WTC11 (cell line): ENCODE results near the gene NHERF1. TPM values are rescaled to one million over a fixed set of nuclear protein-coding genes. Genes with fewer than 3 reads are reported as not detected.

Experiments
- ATAC-seq: fragments of 200-7000 bp; cut with Tn5 transposase; 2 replicates; pipeline ENCODE4 v1.10.0; 2021; ENCODE audit warnings: mild to moderate bottlenecking, moderate library complexity
- CTCF ChIA-PET: fragments of 300-600 bp; sonication (Branson Sonifier 250); formaldehyde crosslinking; loops from one replicate; lab custom pipeline; 2021; ENCODE audit warnings: antibody characterized with exemption; lab: Charles Lee
- POLR2A ChIA-PET: fragments of 350-600 bp; sonication (Branson Sonifier 250); formaldehyde crosslinking; loops from one replicate; lab custom pipeline; 2021; ENCODE audit warnings: antibody characterized with exemption; lab: Charles Lee
- DNase-seq: peaks from one replicate; pipeline ENCODE4 v3.0.0; 2021; ENCODE audit warnings: low spot score
- H3K27ac Mint-ChIP-seq: 2 replicates; pipeline ENCODE4 v1.8.0; 2021; ENCODE audit warnings: mixed read lengths
- H3K27me3 Mint-ChIP-seq: 2 replicates; pipeline ENCODE4 v1.8.0; 2021; ENCODE audit warnings: low read depth, mild to moderate bottlenecking, moderate library complexity, mixed read lengths
- H3K36me3 Mint-ChIP-seq: 2 replicates; pipeline ENCODE4 v1.8.0; 2021; ENCODE audit warnings: mixed read lengths
- H3K4me1 Mint-ChIP-seq: 2 replicates; pipeline ENCODE4 v1.8.0; 2022; ENCODE audit warnings: mixed read lengths
- H3K4me3 Mint-ChIP-seq: 2 replicates; pipeline ENCODE4 v1.8.0; 2021; ENCODE audit warnings: mild to moderate bottlenecking, moderate library complexity, mixed read lengths
- H3K9me3 Mint-ChIP-seq: 2 replicates; pipeline ENCODE4 v1.8.0; 2021; ENCODE audit warnings: mixed read lengths
- ATF1 ChIP-seq: sonication (generic); formaldehyde crosslinking; IDR thresholded peaks from 2 replicates; pipeline ENCODE4 v1.8.1; 2023; ENCODE audit warnings: mild to moderate bottlenecking, moderate library complexity, missing genetic modification reagents
- ATF6 ChIP-seq: sonication (generic); formaldehyde crosslinking; IDR thresholded peaks from 2 replicates; pipeline ENCODE4 v1.8.1; 2023; ENCODE audit warnings: mild to moderate bottlenecking, missing genetic modification reagents
- CREM ChIP-seq: sonication (generic); formaldehyde crosslinking; IDR thresholded peaks from 2 replicates; pipeline ENCODE4 v1.8.1; 2022; ENCODE audit warnings: mild to moderate bottlenecking, missing genetic modification reagents, moderate library complexity
- EMX1 ChIP-seq: fragments of 250-450 bp; sonication (Bioruptor Pico); IDR thresholded peaks from 2 replicates; pipeline ENCODE4 v1.8.0; 2021; ENCODE audit warnings: mild to moderate bottlenecking
- FOXK1 ChIP-seq: sonication (generic); formaldehyde crosslinking; IDR thresholded peaks from 2 replicates; pipeline ENCODE4 v1.8.0; 2022; ENCODE audit warnings: mild to moderate bottlenecking, moderate library complexity, missing genetic modification reagents
- IRF1 ChIP-seq: sonication (generic); formaldehyde crosslinking; IDR thresholded peaks from 2 replicates; pipeline ENCODE4 v1.8.0; 2023; ENCODE audit warnings: missing genetic modification reagents
- IRF2 ChIP-seq: sonication (generic); formaldehyde crosslinking; IDR thresholded peaks from 2 replicates; pipeline ENCODE4 v1.8.0; 2022; ENCODE audit warnings: low read depth, missing genetic modification reagents, borderline replicate concordance
- JAZF1 ChIP-seq: fragments of 250-450 bp; sonication (Bioruptor Pico); IDR thresholded peaks from 2 replicates; pipeline ENCODE4 v1.9.0; 2021; ENCODE audit warnings: moderate library complexity, mild to moderate bottlenecking, inconsistent platforms
- NR3C1 ChIP-seq: sonication (generic); formaldehyde crosslinking; conservative IDR thresholded peaks from 2 replicates; pipeline ENCODE4 v1.8.1; 2023; ENCODE audit warnings: low read depth, mild to moderate bottlenecking, missing genetic modification reagents
- PREB ChIP-seq: sonication (generic); formaldehyde crosslinking; IDR thresholded peaks from 2 replicates; pipeline ENCODE4 v1.8.1; 2022; ENCODE audit warnings: mild to moderate bottlenecking, missing genetic modification reagents, moderate library complexity, borderline replicate concordance
- PRRX2 ChIP-seq: fragments of 250-450 bp; sonication (Bioruptor Pico); IDR thresholded peaks from 2 replicates; pipeline ENCODE4 v1.8.0; 2021; ENCODE audit warnings: mild to moderate bottlenecking
- RELA ChIP-seq: sonication (generic); formaldehyde crosslinking; IDR thresholded peaks from 2 replicates; pipeline ENCODE4 v1.8.1; 2022; ENCODE audit warnings: missing genetic modification reagents, mild to moderate bottlenecking, borderline replicate concordance
- SOX15 ChIP-seq: fragments of 250-450 bp; sonication (Bioruptor Pico); IDR thresholded peaks from 2 replicates; pipeline ENCODE4 v1.9.0; 2021; ENCODE audit warnings: mild to moderate bottlenecking
- TCF7 ChIP-seq: sonication (generic); formaldehyde crosslinking; IDR thresholded peaks from 2 replicates; pipeline ENCODE4 v1.8.0; 2022; ENCODE audit warnings: mild to moderate bottlenecking, low read depth, missing genetic modification reagents, moderate library complexity
- TP53 ChIP-seq: sonication (generic); formaldehyde crosslinking; IDR thresholded peaks from 2 replicates; pipeline ENCODE4 v1.8.1; 2023; ENCODE audit warnings: mild to moderate bottlenecking, missing genetic modification reagents
- USF1 ChIP-seq: sonication (generic); formaldehyde crosslinking; IDR thresholded peaks from 2 replicates; pipeline ENCODE4 v1.8.0; 2022; ENCODE audit warnings: mild to moderate bottlenecking, missing genetic modification reagents
- ZBTB21 ChIP-seq: sonication (generic); formaldehyde crosslinking; IDR thresholded peaks from 2 replicates; pipeline ENCODE4 v1.8.1; 2023; ENCODE audit warnings: mild to moderate bottlenecking, missing genetic modification reagents, borderline replicate concordance
- ZNF121 ChIP-seq: sonication (generic); formaldehyde crosslinking; IDR thresholded peaks from 2 replicates; pipeline ENCODE4 v1.8.0; 2023; ENCODE audit warnings: missing genetic modification reagents
- ZNF281 ChIP-seq: sonication (generic); formaldehyde crosslinking; IDR thresholded peaks from 2 replicates; pipeline ENCODE4 v1.8.0; 2023; ENCODE audit warnings: mild to moderate bottlenecking, missing genetic modification reagents
- ZNF671 ChIP-seq: fragments of 250-450 bp; sonication (Bioruptor Pico); IDR thresholded peaks from 2 replicates; pipeline ENCODE4 v1.8.0; 2021; ENCODE audit warnings: mild to moderate bottlenecking
- total RNA-seq: library from RNA; stranded (reverse); gene quantifications from 3 replicates; pipeline ENCODE4 v1.2.3, GENCODE V29; 2021

NHERF1 gene
- total RNA-seq, 1 experiment from 2014 or later, result 111 TPM

GRCh38 chr17:74732042-74732867, 16.2 kb upstream of the NHERF1 start:
- peaks cover 8% of the 10 kb centered on the region for H3K4me1 Mint-ChIP-seq
- ATAC-seq, result no peak
- no peaks in the 10 kb centered on the region for H3K36me3 Mint-ChIP-seq
- DNase-seq, result no peak
- ChIA-PET POLR2A (interaction anchor here (0.7 kb wide), 1 partner anchor 80 kb away, joined by 4 read pairs; no protein-coding TSS in a partner anchor), CTCF (no interaction called here)
- peaks cover 12% of the 10 kb centered on the region for H3K27me3 Mint-ChIP-seq
- H3K9me3 Mint-ChIP-seq, result no peaks in the 10 kb centered on the region
- H3K27ac Mint-ChIP-seq, result no peak overlapping the region
- H3K4me3 Mint-ChIP-seq, result no peak overlapping the region
- TF ChIP-seq RELA (CRISPR knock-in tag), result no peak
- no peak for TF ChIP-seq SOX15
- TF ChIP-seq IRF1, result no peak
- TF ChIP-seq NR3C1, result no peak
- TF ChIP-seq ZNF281 (CRISPR knock-in tag), result no peak
- no peak for TF ChIP-seq ZNF671 (CRISPR knock-in tag)
- TF ChIP-seq ATF1 (CRISPR knock-in tag), result no peak
- no peak for TF ChIP-seq TCF7 (CRISPR knock-in tag)
- TF ChIP-seq CREM (CRISPR knock-in tag), result no peak
- no peak for TF ChIP-seq PREB (CRISPR knock-in tag)
- TF ChIP-seq FOXK1 (CRISPR knock-in tag), result no peak
- TF ChIP-seq PRRX2 (CRISPR knock-in tag), result no peak

GRCh38 chr17:74733365-74734122, 14.9 kb upstream of the NHERF1 start:
- Mint-ChIP-seq H3K27ac (no peak overlapping the region), H3K4me3 (no peak overlapping the region), H3K27me3 (peaks cover 12% of the 10 kb centered on the region), H3K36me3 (no peaks in the 10 kb centered on the region), H3K9me3 (no peaks in the 10 kb centered on the region), H3K4me1 (peaks cover 16% of the 10 kb centered on the region)
- DNase-seq (no peak), ATAC-seq (no peak)
- ChIA-PET CTCF (interaction anchor here (5.2 kb wide), 1 partner anchor 76 kb away, joined by 296 read pairs; no protein-coding TSS in a partner anchor), POLR2A (no interaction called here)
- no peak for TF ChIP-seq ATF6 (CRISPR knock-in tag)
- TF ChIP-seq TP53, result no peak
- TF ChIP-seq ZBTB21 (CRISPR knock-in tag), result no peak
- no peak for TF ChIP-seq IRF2 (CRISPR knock-in tag)
- no peak for TF ChIP-seq ZNF281 (CRISPR knock-in tag)
- no peak for TF ChIP-seq CREM (CRISPR knock-in tag)
- no peak for TF ChIP-seq EMX1 (CRISPR knock-in tag)
- no peak for TF ChIP-seq USF1 (CRISPR knock-in tag)
- TF ChIP-seq ZNF121 (CRISPR knock-in tag), result no peak
- TF ChIP-seq JAZF1 (CRISPR knock-in tag), result no peak
